ENCODE results near the gene FADS1. TPM values are rescaled to one million over a fixed set of nuclear protein-coding genes. Genes with fewer than 3 reads are reported as not detected.

Gene FADS1
- total and polyA plus RNA-seq, 2 donors (not counting 1 experiment from before 2014, with no cell fraction given), result 173 to 208 TPM

DNA sequence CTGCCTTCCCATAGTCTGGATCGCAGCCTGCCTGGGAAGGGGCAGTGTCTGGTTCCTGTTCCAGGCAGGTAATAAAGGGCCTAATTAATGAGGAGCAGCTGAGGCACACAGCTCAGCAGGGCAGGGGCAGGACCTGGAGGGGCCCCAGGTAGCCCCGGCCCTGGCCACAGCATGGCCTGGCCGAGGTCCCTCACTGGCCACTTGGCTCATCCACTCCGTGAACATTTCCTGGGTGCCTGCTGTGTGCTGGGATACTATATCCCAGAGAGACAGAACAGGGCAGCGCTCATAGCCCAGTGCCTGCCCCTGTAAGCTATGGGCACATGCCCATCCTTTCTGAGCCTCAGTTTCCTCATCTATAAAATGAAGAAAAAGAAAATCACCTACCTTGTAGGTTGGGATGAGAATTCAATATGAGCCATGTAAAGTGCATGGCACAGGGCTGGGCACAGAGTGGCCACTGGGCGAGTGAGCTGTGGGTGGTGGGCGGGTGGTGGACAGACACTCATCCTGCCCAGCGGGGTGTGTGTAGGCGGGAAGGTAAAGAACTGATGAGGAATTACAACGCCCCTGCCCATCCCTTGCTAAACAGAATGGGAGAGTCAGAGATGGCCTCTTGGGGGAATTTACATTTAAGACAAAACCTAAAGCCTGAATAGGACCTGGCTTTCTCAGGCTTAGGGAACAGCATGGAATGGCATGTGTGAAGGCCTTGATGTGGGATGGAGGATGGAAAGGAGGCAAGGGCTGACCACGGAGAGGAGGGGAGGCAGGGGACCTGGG lies 55.2 kb downstream of the FADS1 start:
- Histone ChIP-seq H3K9me3 (ENCODE audit: control insufficient read depth, insufficient read depth, low read depth, low read length) (no peaks in the 10 kb centered on the region), H3K9ac (ENCODE audit: insufficient read depth, low read length) (no peak overlapping the region), H3K4me2 (ENCODE audit: extremely low read depth, insufficient read depth, low read length) (no peak overlapping the region), H4K20me1 (ENCODE audit: control insufficient read depth, extremely low read depth, insufficient read depth, low read length) (no peaks in the 10 kb centered on the region), H3K27ac (ENCODE audit: insufficient read depth, low read length) (no peak overlapping the region), H2AFZ (ENCODE audit: low read length) (no peak overlapping the region), H3K4me1 (ENCODE audit: control insufficient read depth, extremely low read depth, insufficient read depth, low read length) (no peaks in the 10 kb centered on the region), H3K79me2 (ENCODE audit: control insufficient read depth, insufficient read depth, low read length) (no peaks in the 10 kb centered on the region), H3K4me3 (replicated peaks in 1 of 4; ENCODE audit: control extremely low read depth in 1 of 4, insufficient read depth in 1 of 4, low read depth in 3 of 4, low read length in 4 of 4) (no peak overlapping the region), H3K36me3 (ENCODE audit: control insufficient read depth, insufficient read depth, low read length) (no peaks in the 10 kb centered on the region), H3K27me3 (ENCODE audit: control insufficient read depth, insufficient read depth, low read length) (peaks cover 3% of the 10 kb centered on the region)
- DNase-seq (ENCODE audit: low read depth in 2 of 2), result no peak
- TF ChIP-seq, protein P1, sequence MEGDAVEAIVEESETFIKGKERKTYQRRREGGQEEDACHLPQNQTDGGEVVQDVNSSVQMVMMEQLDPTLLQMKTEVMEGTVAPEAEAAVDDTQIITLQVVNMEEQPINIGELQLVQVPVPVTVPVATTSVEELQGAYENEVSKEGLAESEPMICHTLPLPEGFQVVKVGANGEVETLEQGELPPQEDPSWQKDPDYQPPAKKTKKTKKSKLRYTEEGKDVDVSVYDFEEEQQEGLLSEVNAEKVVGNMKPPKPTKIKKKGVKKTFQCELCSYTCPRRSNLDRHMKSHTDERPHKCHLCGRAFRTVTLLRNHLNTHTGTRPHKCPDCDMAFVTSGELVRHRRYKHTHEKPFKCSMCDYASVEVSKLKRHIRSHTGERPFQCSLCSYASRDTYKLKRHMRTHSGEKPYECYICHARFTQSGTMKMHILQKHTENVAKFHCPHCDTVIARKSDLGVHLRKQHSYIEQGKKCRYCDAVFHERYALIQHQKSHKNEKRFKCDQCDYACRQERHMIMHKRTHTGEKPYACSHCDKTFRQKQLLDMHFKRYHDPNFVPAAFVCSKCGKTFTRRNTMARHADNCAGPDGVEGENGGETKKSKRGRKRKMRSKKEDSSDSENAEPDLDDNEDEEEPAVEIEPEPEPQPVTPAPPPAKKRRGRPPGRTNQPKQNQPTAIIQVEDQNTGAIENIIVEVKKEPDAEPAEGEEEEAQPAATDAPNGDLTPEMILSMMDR (conservative IDR thresholded peaks at IDR 0.05 in 1 of 2, IDR thresholded peaks at IDR 0.05 in 1 of 2; ENCODE audit: low read depth in 1 of 2, low read length in 2 of 2), result no peak

DNA sequence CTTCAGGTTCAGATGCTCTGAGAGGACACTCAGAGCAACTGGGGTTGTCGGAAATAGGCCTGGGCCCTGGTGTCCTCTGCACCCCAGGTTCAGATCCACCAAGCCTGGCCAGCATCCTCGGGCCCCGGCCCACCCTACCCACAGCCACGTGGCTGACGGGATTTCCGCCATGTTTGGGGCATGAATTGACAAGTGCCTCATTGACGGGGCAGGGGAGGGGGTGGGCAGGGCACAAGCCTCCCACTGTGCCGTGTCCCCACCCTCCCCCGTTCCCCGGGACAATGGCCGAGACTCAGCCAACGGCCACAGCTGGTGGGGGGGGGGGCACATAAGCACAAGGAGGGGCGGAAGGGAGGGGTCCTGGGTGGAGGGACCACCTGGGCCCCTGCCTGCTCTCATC lies 55.9 kb downstream of the FADS1 start:
- Histone ChIP-seq H3K9me3 (ENCODE audit: control insufficient read depth, insufficient read depth, low read depth, low read length) (no peaks in the 10 kb centered on the region), H3K27ac (ENCODE audit: insufficient read depth, low read length) (no peak overlapping the region), H3K36me3 (ENCODE audit: control insufficient read depth, insufficient read depth, low read length) (no peaks in the 10 kb centered on the region), H4K20me1 (ENCODE audit: control insufficient read depth, extremely low read depth, insufficient read depth, low read length) (no peaks in the 10 kb centered on the region), H3K79me2 (ENCODE audit: control insufficient read depth, insufficient read depth, low read length) (no peaks in the 10 kb centered on the region), H3K27me3 (ENCODE audit: control insufficient read depth, insufficient read depth, low read length) (peaks cover 3% of the 10 kb centered on the region), H3K4me3 (replicated peaks in 1 of 4; ENCODE audit: control extremely low read depth in 1 of 4, insufficient read depth in 1 of 4, low read depth in 3 of 4, low read length in 4 of 4) (no peak overlapping the region), H3K4me1 (ENCODE audit: control insufficient read depth, extremely low read depth, insufficient read depth, low read length) (no peaks in the 10 kb centered on the region), H3K4me2 (ENCODE audit: extremely low read depth, insufficient read depth, low read length) (no peak overlapping the region), H3K9ac (ENCODE audit: insufficient read depth, low read length) (no peak overlapping the region), H2AFZ (ENCODE audit: low read length) (no peak overlapping the region)
- no peak for DNase-seq (ENCODE audit: low read depth in 2 of 2)
- TF ChIP-seq EZH2 (IDR thresholded peaks at IDR 0.05; ENCODE audit: low read length, missing control alignments), result no peak
- TF ChIP-seq, protein P1 (conservative IDR thresholded peaks at IDR 0.05 in 1 of 2, IDR thresholded peaks at IDR 0.05 in 1 of 2; ENCODE audit: low read depth in 1 of 2, low read length in 2 of 2), result no peak

DNA sequence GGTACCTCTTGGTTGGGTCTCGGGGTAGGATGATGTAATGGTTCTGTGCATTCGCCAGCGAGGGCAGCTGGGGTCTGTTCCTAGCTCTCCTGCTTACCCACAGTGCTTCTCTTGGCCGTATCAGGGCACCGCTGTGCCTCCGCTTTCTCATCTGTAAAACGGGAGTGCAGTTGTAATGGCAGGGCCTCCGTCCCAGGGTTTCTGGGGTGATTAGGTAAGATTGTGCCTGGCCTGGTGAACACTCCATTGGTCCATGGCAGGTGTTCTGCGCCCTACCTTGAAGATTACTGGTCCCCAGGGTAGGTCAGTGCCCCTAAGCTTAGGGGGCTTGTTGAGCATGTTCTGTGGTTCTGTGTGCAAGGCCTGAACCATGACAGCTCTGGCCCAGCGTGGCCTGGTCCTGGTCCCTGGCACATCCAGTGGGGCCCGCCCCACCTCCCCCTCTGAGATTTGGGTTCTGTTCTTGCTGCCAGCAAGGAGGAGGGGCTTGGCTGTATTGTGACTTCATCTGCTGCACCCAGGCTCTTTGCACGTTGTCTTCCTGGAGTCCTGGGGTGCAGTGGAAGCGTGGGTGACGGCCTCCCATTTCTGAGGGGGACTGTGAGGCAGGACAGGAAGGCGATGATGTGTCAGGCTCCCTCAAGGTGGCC lies 59.5 kb downstream of the FADS1 start:
- H4K20me1 ChIP-seq (ENCODE audit: control insufficient read depth, extremely low read depth, insufficient read depth, low read length), result no peaks in the 10 kb centered on the region
- H3K4me3 ChIP-seq (replicated peaks in 1 of 4; ENCODE audit: control extremely low read depth in 1 of 4, insufficient read depth in 1 of 4, low read depth in 3 of 4, low read length in 4 of 4), result no peak overlapping the region
- no peaks in the 10 kb centered on the region for H3K79me2 ChIP-seq (ENCODE audit: control insufficient read depth, insufficient read depth, low read length)
- no peak overlapping the region for H3K4me2 ChIP-seq (ENCODE audit: extremely low read depth, insufficient read depth, low read length)
- no peaks in the 10 kb centered on the region for H3K36me3 ChIP-seq (ENCODE audit: control insufficient read depth, insufficient read depth, low read length)
- no peak overlapping the region for H3K9ac ChIP-seq (ENCODE audit: insufficient read depth, low read length)
- no peaks in the 10 kb centered on the region for H3K9me3 ChIP-seq (ENCODE audit: control insufficient read depth, insufficient read depth, low read depth, low read length)
- DNase-seq (ENCODE audit: low read depth in 2 of 2), result no peak
- no peak for TF ChIP-seq EZH2 (IDR thresholded peaks at IDR 0.05; ENCODE audit: low read length, missing control alignments)
- TF ChIP-seq, protein P1 (conservative IDR thresholded peaks at IDR 0.05 in 1 of 2, IDR thresholded peaks at IDR 0.05 in 1 of 2; ENCODE audit: low read depth in 1 of 2, low read length in 2 of 2), result no peak
- no peak overlapping the region for H2AFZ ChIP-seq (ENCODE audit: low read length)
- H3K4me1 ChIP-seq (ENCODE audit: control insufficient read depth, extremely low read depth, insufficient read depth, low read length), result no peaks in the 10 kb centered on the region
- H3K27me3 ChIP-seq (ENCODE audit: control insufficient read depth, insufficient read depth, low read length), result peaks cover 13% of the 10 kb centered on the region
- H3K27ac ChIP-seq (ENCODE audit: insufficient read depth, low read length), result no peak overlapping the region
